GM06990 (cell line): Measurements from ENCODE around the gene FAM107B.

ENCODE experiments used
- DNase-seq: peaks from one replicate; pipeline ENCODE4 v3.0.0-alpha.2; 2011; ENCODE audit not compliant: insufficient read length; ENCODE audit errors: extremely low read depth
- H3K27me3 ChIP-seq: replicated peaks from 2 replicates; pipeline ENCODE4 v1.6.0; 2011; ENCODE audit warnings: low read length; ENCODE audit not compliant: control insufficient read depth, insufficient read depth
- H3K36me3 ChIP-seq: 2 replicates; pipeline ENCODE4 v1.5.1; 2011; ENCODE audit warnings: low read length; ENCODE audit not compliant: control insufficient read depth, insufficient read depth
- H3K4me3 ChIP-seq: replicated peaks from 2 replicates; pipeline ENCODE4 v1.5.1; 2011; ENCODE audit warnings: low read depth, mild to moderate bottlenecking, control low read depth, low read length
- CTCF ChIP-seq: IDR thresholded peaks from 2 replicates; pipeline ENCODE4 v1.5.1; 2011; ENCODE audit warnings: low read length, control low read depth, mild to moderate bottlenecking, inconsistent platforms; ENCODE audit not compliant: insufficient read depth, poor library complexity, severe bottlenecking

The FAM107B gene

DNA sequence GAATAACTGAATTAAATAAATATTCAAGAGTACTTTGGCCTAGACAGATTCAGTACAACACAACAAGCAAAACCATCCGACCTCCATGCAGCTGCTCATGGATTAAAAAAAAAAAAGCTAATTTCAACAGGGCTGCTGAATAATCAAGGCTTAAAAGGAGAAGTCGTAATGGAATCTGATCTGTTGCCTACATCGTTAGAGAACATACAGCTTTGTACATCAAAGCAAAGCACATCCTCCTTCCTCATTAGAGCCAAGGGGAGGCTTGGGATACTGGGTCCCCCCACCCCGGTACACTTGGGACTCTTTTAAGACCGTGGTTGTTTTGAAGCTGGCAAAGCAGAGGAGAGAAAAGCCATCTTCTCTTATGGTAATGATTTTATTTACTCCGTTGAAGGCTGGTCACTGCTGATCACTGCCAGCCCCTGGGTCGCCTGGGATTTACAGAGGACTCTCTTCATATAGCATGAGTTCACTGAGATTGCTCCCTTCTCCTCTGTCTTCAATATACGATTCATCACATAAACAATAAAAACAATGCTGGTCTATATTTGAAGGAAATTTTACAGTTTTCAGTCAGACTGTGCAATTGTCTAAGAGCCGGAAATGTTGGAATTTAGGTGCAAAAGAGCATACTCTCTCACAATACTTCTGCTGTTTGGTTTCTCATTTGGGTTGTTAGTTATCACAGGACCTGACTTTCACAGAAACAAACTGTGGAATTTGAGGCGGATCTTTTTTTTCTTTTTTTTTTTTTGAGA lies 148.8 kb downstream of the FAM107B start:
- no peaks in the 10 kb centered on the region; the same call in 1 of the 2 replicates for H3K27me3 ChIP-seq
- no peak for DNase-seq
- TF ChIP-seq CTCF: no peak
- H3K36me3 ChIP-seq: no peaks in the 10 kb centered on the region
- H3K4me3 ChIP-seq: no peak overlapping the region

- no peak for TF ChIP-seq CTCF
- DNase-seq: no peak
- Histone ChIP-seq H3K27me3 (no peaks in the 10 kb centered on the region; the same call in 1 of the 2 replicates), H3K4me3 (no peak overlapping the region), H3K36me3 (no peaks in the 10 kb centered on the region)
These were observed 149.5 kb downstream of the FAM107B start for GRCh38 chr10:14625192-14625631.

- Histone ChIP-seq H3K27me3 (no peaks in the 10 kb centered on the region; the same call in 1 of the 2 replicates), H3K4me3 (no peak overlapping the region), H3K36me3 (no peaks in the 10 kb centered on the region)
- DNase-seq: no peak
- no peak for TF ChIP-seq CTCF
These were observed 150.1 kb downstream of the FAM107B start for GRCh38 chr10:14624600-14624999.

GRCh38 chr10:14623931-14624330 lies 150.8 kb downstream of the FAM107B start:
- TF ChIP-seq CTCF: no peak

GRCh38 chr10:14621037-14621436 lies 153.7 kb downstream of the FAM107B start:
- Histone ChIP-seq H3K36me3 (no peaks in the 10 kb centered on the region), H3K4me3 (no peak overlapping the region), H3K27me3 (no peaks in the 10 kb centered on the region; the same call in 1 of the 2 replicates)
- no peak for DNase-seq
- no peak for TF ChIP-seq CTCF

More at GRCh38 chr10:14623931-14624330, 150.8 kb downstream of the FAM107B start:
- Histone ChIP-seq H3K36me3 (no peaks in the 10 kb centered on the region), H3K4me3 (no peak overlapping the region), H3K27me3 (no peaks in the 10 kb centered on the region; the same call in 1 of the 2 replicates)
- DNase-seq: no peak
